ENCODE measurements around the gene GLRX5. TPM values are rescaled to one million over a fixed set of nuclear protein-coding genes. Genes with fewer than 3 reads are reported as not detected.

The GLRX5 gene
- total and polyA plus RNA-seq, 2 donors (not counting 1 experiment from before 2014, with no cell fraction given), result 28.4 to 47.6 TPM

- Histone ChIP-seq H4K20me1 (ENCODE audit: control insufficient read depth, extremely low read depth, insufficient read depth, low read length) (no peaks in the 10 kb centered on the region), H3K4me2 (ENCODE audit: extremely low read depth, insufficient read depth, low read length) (no peak overlapping the region), H3K36me3 (ENCODE audit: control insufficient read depth, insufficient read depth, low read length) (peaks cover 2% of the 10 kb centered on the region), H3K4me3 (replicated peaks in 1 of 4; ENCODE audit: control extremely low read depth in 1 of 4, insufficient read depth in 1 of 4, low read depth in 3 of 4, low read length in 4 of 4) (no peak overlapping the region), H3K79me2 (ENCODE audit: control insufficient read depth, insufficient read depth, low read length) (peaks cover 32% of the 10 kb centered on the region), H3K27ac (ENCODE audit: insufficient read depth, low read length) (no peak overlapping the region), H3K4me1 (ENCODE audit: control insufficient read depth, extremely low read depth, insufficient read depth, low read length) (peaks cover 23% of the 10 kb centered on the region), H2AFZ (ENCODE audit: low read length) (no peak overlapping the region), H3K9me3 (ENCODE audit: control insufficient read depth, insufficient read depth, low read depth, low read length) (no peaks in the 10 kb centered on the region), H3K9ac (ENCODE audit: insufficient read depth, low read length) (no peak overlapping the region), H3K27me3 (ENCODE audit: control insufficient read depth, insufficient read depth, low read length) (no peaks in the 10 kb centered on the region)
- TF ChIP-seq CTCF (conservative IDR thresholded peaks at IDR 0.05 in 1 of 2, IDR thresholded peaks at IDR 0.05 in 1 of 2; ENCODE audit: low read depth in 1 of 2, low read length in 2 of 2) (no peak), EZH2 (IDR thresholded peaks at IDR 0.05; ENCODE audit: low read length, missing control alignments) (no peak)
- DNase-seq (ENCODE audit: low read depth in 2 of 2), result no peak
These were observed 42.8 kb upstream of the GLRX5 start for GRCh38 chr14:95491936-95492608.

GRCh38 chr14:95493503-95493902 lies 41.3 kb upstream of the GLRX5 start:
- Histone ChIP-seq H4K20me1 (ENCODE audit: control insufficient read depth, extremely low read depth, insufficient read depth, low read length) (no peaks in the 10 kb centered on the region), H3K27ac (ENCODE audit: insufficient read depth, low read length) (no peak overlapping the region), H3K79me2 (ENCODE audit: control insufficient read depth, insufficient read depth, low read length) (peaks cover 32% of the 10 kb centered on the region), H3K9ac (ENCODE audit: insufficient read depth, low read length) (no peak overlapping the region), H3K9me3 (ENCODE audit: control insufficient read depth, insufficient read depth, low read depth, low read length) (no peaks in the 10 kb centered on the region), H3K4me1 (ENCODE audit: control insufficient read depth, extremely low read depth, insufficient read depth, low read length) (peaks cover 28% of the 10 kb centered on the region), H2AFZ (ENCODE audit: low read length) (no peak overlapping the region), H3K36me3 (ENCODE audit: control insufficient read depth, insufficient read depth, low read length) (peaks cover 2% of the 10 kb centered on the region), H3K4me3 (replicated peaks in 1 of 4; ENCODE audit: control extremely low read depth in 1 of 4, insufficient read depth in 1 of 4, low read depth in 3 of 4, low read length in 4 of 4) (no peak overlapping the region), H3K27me3 (ENCODE audit: control insufficient read depth, insufficient read depth, low read length) (no peaks in the 10 kb centered on the region), H3K4me2 (ENCODE audit: extremely low read depth, insufficient read depth, low read length) (no peak overlapping the region)
- no peak for TF ChIP-seq CTCF (conservative IDR thresholded peaks at IDR 0.05 in 1 of 2, IDR thresholded peaks at IDR 0.05 in 1 of 2; ENCODE audit: low read depth in 1 of 2, low read length in 2 of 2)
- TF ChIP-seq EZH2 (IDR thresholded peaks at IDR 0.05; ENCODE audit: low read length, missing control alignments), result no peak
- no peak for DNase-seq (ENCODE audit: low read depth in 2 of 2)

- H3K9me3 ChIP-seq (ENCODE audit: control insufficient read depth, insufficient read depth, low read depth, low read length), result no peaks in the 10 kb centered on the region
- DNase-seq (ENCODE audit: low read depth in 2 of 2), result no peak
- no peak overlapping the region for H3K4me2 ChIP-seq (ENCODE audit: extremely low read depth, insufficient read depth, low read length)
- peaks cover 27% of the 10 kb centered on the region for H3K4me1 ChIP-seq (ENCODE audit: control insufficient read depth, extremely low read depth, insufficient read depth, low read length)
- no peak overlapping the region for H3K9ac ChIP-seq (ENCODE audit: insufficient read depth, low read length)
- no peaks in the 10 kb centered on the region for H4K20me1 ChIP-seq (ENCODE audit: control insufficient read depth, extremely low read depth, insufficient read depth, low read length)
- peaks cover 2% of the 10 kb centered on the region for H3K36me3 ChIP-seq (ENCODE audit: control insufficient read depth, insufficient read depth, low read length)
- no peak overlapping the region for H3K4me3 ChIP-seq (replicated peaks in 1 of 4; ENCODE audit: control extremely low read depth in 1 of 4, insufficient read depth in 1 of 4, low read depth in 3 of 4, low read length in 4 of 4)
- H3K27me3 ChIP-seq (ENCODE audit: control insufficient read depth, insufficient read depth, low read length), result no peaks in the 10 kb centered on the region
- peaks cover 28% of the 10 kb centered on the region for H3K79me2 ChIP-seq (ENCODE audit: control insufficient read depth, insufficient read depth, low read length)
- TF ChIP-seq EZH2 (IDR thresholded peaks at IDR 0.05; ENCODE audit: low read length, missing control alignments) (no peak), CTCF (conservative IDR thresholded peaks at IDR 0.05 in 1 of 2, IDR thresholded peaks at IDR 0.05 in 1 of 2; ENCODE audit: low read depth in 1 of 2, low read length in 2 of 2) (no peak)
- no peak overlapping the region for H3K27ac ChIP-seq (ENCODE audit: insufficient read depth, low read length)
- H2AFZ ChIP-seq (ENCODE audit: low read length), result no peak overlapping the region
These were observed 40.9 kb upstream of the GLRX5 start for GRCh38 chr14:95493976-95494375.

Measured in fibroblast of lung (primary cell).